Naive thymus-derived CD4-positive, alpha-beta T cell (primary cell): ENCODE results near the gene PEAR1. TPM values are rescaled to one million over a fixed set of nuclear protein-coding genes. Genes with fewer than 3 reads are reported as not detected.
A peak's percentile ranks its signal among the peaks of the same experiment; 100 is the strongest.

Experiments used
- ATAC-seq: fragments of 150-1000 bp; cut with Tn5 transposase; 2 replicates; pipeline ENCODE4 v1.10.0; 2021; ENCODE audit warnings: mild to moderate bottlenecking, moderate library complexity
- CTCF ChIA-PET: fragments of 350-600 bp; sonication (Branson Sonifier 250); formaldehyde crosslinking; loops from one replicate; lab custom pipeline; 2021; ENCODE audit warnings: antibody characterized with exemption; lab: Charles Lee
- POLR2A ChIA-PET: fragments of 350-600 bp; sonication (Branson Sonifier 250); formaldehyde crosslinking; loops from one replicate; lab custom pipeline; 2021; ENCODE audit warnings: antibody characterized with exemption, inconsistent platforms; lab: Charles Lee
- DNase-seq, 9 donors: peaks; one replicate each; pipeline versions ENCODE4 v3.0.0 to v3.0.0-alpha.2; 2020 to 2022; ENCODE audit warnings: mixed read lengths in 1 of 9
- H3K27ac ChIP-seq: one replicate; pipeline ENCODE4 v1.7.0; 2013; ENCODE audit warnings: mild to moderate bottlenecking, low read depth, low read length, moderate library complexity
- H3K27me3 ChIP-seq, 2 donors: one replicate each; pipeline ENCODE4 v1.7.0; 2013; ENCODE audit warnings: low read length in 2 of 2, mild to moderate bottlenecking in 2 of 2, moderate library complexity in 2 of 2; ENCODE audit not compliant: control insufficient read depth in 2 of 2, insufficient read depth in 2 of 2
- H3K36me3 ChIP-seq, 3 experiments: 1 replicate in 2 of 3; 2 replicates in 1 of 3; pipeline ENCODE4 v1.7.0; 2013; ENCODE audit warnings: low read length in 3 of 3, mild to moderate bottlenecking in 3 of 3, moderate library complexity in 1 of 3; ENCODE audit not compliant: insufficient read depth in 3 of 3, control insufficient read depth in 2 of 3
- H3K4me1 ChIP-seq, 2 donors: one replicate each; pipeline ENCODE4 v1.7.0; 2013; ENCODE audit warnings: low read length in 2 of 2, mild to moderate bottlenecking in 2 of 2, moderate library complexity in 1 of 2; ENCODE audit not compliant: control insufficient read depth in 2 of 2, insufficient read depth in 2 of 2
- H3K4me3 ChIP-seq: 2 replicates; pipeline ENCODE4 v1.7.0; 2013; ENCODE audit warnings: mild to moderate bottlenecking, low read length
- H3K9me3 ChIP-seq, 3 experiments: 1 replicate in 2 of 3; 2 replicates in 1 of 3; pipeline ENCODE4 v1.7.0; 2013; ENCODE audit warnings: low read length in 3 of 3; ENCODE audit not compliant: control insufficient read depth in 2 of 3
- H3K27ac Mint-ChIP-seq, 9 donors: one replicate each; pipeline ENCODE4 v1.8.0; 2020 to 2022; ENCODE audit warnings: mixed read lengths in 9 of 9, mild to moderate bottlenecking in 8 of 9, moderate library complexity in 5 of 9, inconsistent platforms in 2 of 9
- H3K27me3 Mint-ChIP-seq, 5 donors: one replicate each; pipeline ENCODE4 v1.8.0; 2021 to 2022; ENCODE audit warnings: mixed read lengths in 5 of 5, mild to moderate bottlenecking in 1 of 5
- H3K36me3 Mint-ChIP-seq, 5 donors: one replicate each; pipeline ENCODE4 v1.8.0; 2020 to 2022; ENCODE audit warnings: mixed read lengths in 5 of 5, mild to moderate bottlenecking in 3 of 5, inconsistent platforms in 1 of 5
- H3K4me1 Mint-ChIP-seq, 7 donors: one replicate each; pipeline ENCODE4 v1.8.0; 2020 to 2022; ENCODE audit warnings: mixed read lengths in 7 of 7, mild to moderate bottlenecking in 3 of 7, inconsistent platforms in 1 of 7
- H3K4me3 Mint-ChIP-seq, 10 donors: one replicate each; pipeline ENCODE4 v1.8.0; 2020 to 2022; ENCODE audit warnings: mild to moderate bottlenecking in 10 of 10, mixed read lengths in 10 of 10, moderate library complexity in 6 of 10, inconsistent platforms in 2 of 10
- H3K9me3 Mint-ChIP-seq, 11 donors: one replicate each; pipeline ENCODE4 v1.8.0; 2020 to 2022; ENCODE audit warnings: mixed read lengths in 11 of 11, mild to moderate bottlenecking in 4 of 11, inconsistent platforms in 1 of 11, moderate library complexity in 1 of 11
- intact Hi-C, 2 donors: fragments of 100-400 bp; cut with micrococcal nuclease; formaldehyde crosslinking; loops; one replicate each; pipeline ENCODE4 v1.15.1; 2023
- polyA plus RNA-seq, 2 donors: library from polyadenylated mRNA; unstranded; fragments of 300-500 nt; fragmentation: Illumina TruSeq; gene quantifications; one replicate each; pipeline ENCODE4 v1.2.3, GENCODE V29; 2021
- total RNA-seq, 6 experiments: library from RNA in 5 of 6; stranded (reverse) in 5 of 6; gene quantifications; 1 replicate in 5 of 6; 2 replicates in 1 of 6; pipeline ENCODE4 v1.2.3 and lab custom pipeline; 2021 to 2026

Gene PEAR1
- total and polyA plus RNA-seq, 7 experiments from 2014 or later: 0.19 to 1.2 (median 0.32) TPM

DNA sequence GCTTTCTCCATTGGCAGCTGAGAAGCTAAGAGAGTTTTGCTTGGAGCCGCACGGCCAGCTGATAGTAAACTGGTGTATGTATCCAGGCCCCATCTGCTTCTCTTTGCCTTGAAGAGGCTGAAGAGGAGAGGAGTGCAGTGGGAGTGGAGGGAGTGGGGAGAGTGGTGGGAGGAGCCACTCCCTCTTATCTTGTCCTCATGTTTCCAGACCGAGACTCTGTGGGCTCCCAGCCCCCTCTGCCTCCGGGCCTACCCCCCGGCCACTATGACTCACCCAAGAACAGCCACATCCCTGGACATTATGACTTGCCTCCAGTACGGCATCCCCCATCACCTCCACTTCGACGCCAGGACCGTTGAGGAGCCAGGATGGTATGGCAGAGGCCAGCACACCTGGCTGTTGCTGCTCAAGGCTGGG, 20.9 kb downstream of the PEAR1 start:
- Mint-ChIP-seq H3K9me3 (peaks cover 0 to 7% (median 0%) of the 10 kb centered on the region in 11 donors), H3K4me3 (no peak overlapping the region), H3K27ac (no peak overlapping the region), H3K27me3 (peaks cover 28 to 49% (median 39%) of the 10 kb centered on the region in 5 donors), H3K4me1 (peaks cover 0 to 1% (median 0%) of the 10 kb centered on the region in 7 donors), H3K36me3 (no peaks in the 10 kb centered on the region)
- Histone ChIP-seq H3K27me3 (no peaks in the 10 kb centered on the region), H3K4me1 (no peaks in the 10 kb centered on the region), H3K9me3 (no peaks in the 10 kb centered on the region), H3K4me3 (no peak overlapping the region), H3K27ac (no peak overlapping the region), H3K36me3 (no peaks in the 10 kb centered on the region)
- DNase-seq: no peak
- intact Hi-C loops: no loop called here
- no peak for ATAC-seq
- ChIA-PET POLR2A (no interaction called here), CTCF (no interaction called here)

DNA sequence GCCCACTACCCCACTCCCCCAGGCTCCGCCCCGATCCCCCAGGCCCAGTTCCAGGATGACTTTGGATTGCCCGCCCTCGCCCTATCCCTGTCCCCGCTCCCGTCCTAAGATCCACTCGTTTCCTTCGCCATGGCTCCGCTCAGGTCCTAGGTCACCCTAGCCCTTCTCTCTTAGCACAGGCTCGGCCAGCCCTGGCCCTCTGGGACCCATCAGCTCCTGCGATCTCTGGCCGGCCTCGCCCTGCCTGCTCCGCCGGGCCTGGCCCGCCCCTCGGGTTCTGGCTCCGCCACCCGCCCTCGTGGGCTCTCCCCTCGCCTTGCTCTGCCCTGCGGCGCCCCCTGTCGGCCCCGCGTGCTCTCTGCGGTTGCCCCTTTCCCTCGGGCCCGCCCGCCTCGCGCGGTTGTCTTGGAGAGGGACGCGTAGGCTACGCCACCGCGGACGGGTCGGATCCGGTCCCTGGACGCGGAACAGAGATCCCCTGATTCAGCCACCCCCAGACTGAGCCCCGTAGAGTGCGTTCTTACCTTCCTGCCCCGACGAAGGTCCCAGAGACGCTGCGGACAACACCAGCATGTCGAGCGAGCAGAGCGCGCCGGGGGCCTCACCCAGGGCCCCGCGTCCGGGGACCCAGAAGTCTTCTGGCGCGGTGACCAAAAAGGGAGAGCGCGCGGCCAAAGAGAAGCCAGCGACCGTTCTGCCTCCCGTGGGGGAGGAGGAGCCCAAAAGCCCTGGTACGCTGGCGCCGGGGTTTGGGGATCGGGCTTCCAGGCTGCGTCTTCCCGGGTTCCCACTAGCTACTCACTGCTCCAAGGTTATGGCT, 26.9 kb downstream of the PEAR1 start, which contains the start of gene LRRC71:
Gene LRRC71, plus strand, starts transcription at position 400 of the 820 bp plus-strand sequence. Its CDS starts 172 bp downstream, at position 572.
- peaks cover 63 to 87% (median 77%) of the 10 kb centered on the region in 5 donors for H3K27me3 Mint-ChIP-seq
- H3K36me3 Mint-ChIP-seq: no peaks in the 10 kb centered on the region
- DNase-seq (peak; percentile 38 to 86 (median 53)), ATAC-seq (peak; percentile 83)
- intact Hi-C loops: loop anchor here (1.0 kb wide), 1 partner anchor 28 kb away; no protein-coding TSS in a partner anchor
- H3K4me3 ChIP-seq: no peak within 1 kb of the TSS
- ChIA-PET POLR2A (no interaction called here), CTCF (interaction anchor here (2.0 kb wide), 1 partner anchor 60 kb away, joined by 5 read pairs; the partner anchor contains the start of gene NTRK1)
- no peak within 1 kb of the TSS for H3K27ac Mint-ChIP-seq
- peaks cover 4 to 17% (median 12%) of the 10 kb centered on the region in 7 donors for H3K4me1 Mint-ChIP-seq
- peak within 1 kb of the TSS in 4 of 10 donors; percentile 7 to 38 (median 18) for H3K4me3 Mint-ChIP-seq
- peaks cover 0 to 7% (median 0%) of the 10 kb centered on the region in 11 donors for H3K9me3 Mint-ChIP-seq
- H3K4me1 ChIP-seq: peaks cover 0 to 3% of the 10 kb centered on the region in 2 donors
- no peaks in the 10 kb centered on the region for H3K36me3 ChIP-seq
- H3K9me3 ChIP-seq: no peaks in the 10 kb centered on the region
- peaks cover 16 to 31% of the 10 kb centered on the region in 2 donors for H3K27me3 ChIP-seq
- H3K27ac ChIP-seq: no peak within 1 kb of the TSS

DNA sequence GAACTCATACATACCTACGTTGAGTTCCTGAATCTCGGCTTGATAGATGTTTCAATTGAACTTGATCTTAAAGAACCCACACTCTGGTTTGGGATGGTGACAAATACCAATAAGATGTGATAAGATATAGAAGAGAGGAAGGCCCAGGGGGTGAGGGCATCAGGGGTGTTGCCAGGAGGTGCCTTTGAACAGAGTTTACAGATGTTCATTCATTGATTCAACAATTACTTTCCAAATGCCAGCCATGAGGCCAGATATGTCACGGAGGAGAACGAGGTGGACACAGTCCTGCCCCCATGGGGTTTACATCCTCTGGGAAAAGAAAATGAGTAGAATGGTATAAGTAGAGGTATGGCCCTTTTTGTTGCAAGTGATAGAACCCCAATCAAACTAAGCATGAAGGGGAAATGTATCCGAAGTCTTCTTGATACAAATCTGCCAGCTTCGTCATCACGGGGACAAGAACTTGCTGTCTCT, 27.6 kb downstream of the PEAR1 start:
- Histone ChIP-seq H3K27me3 (peaks cover 16 to 36% of the 10 kb centered on the region in 2 donors), H3K4me3 (no peak overlapping the region), H3K4me1 (peaks cover 0 to 3% of the 10 kb centered on the region in 2 donors), H3K9me3 (no peaks in the 10 kb centered on the region), H3K27ac (no peak overlapping the region), H3K36me3 (no peaks in the 10 kb centered on the region)
- no peak overlapping the region for H3K27ac Mint-ChIP-seq
- H3K36me3 Mint-ChIP-seq: no peaks in the 10 kb centered on the region
- intact Hi-C loops: no loop called here
- peaks cover 0 to 7% (median 0%) of the 10 kb centered on the region in 11 donors for H3K9me3 Mint-ChIP-seq
- peaks cover 4 to 21% (median 15%) of the 10 kb centered on the region in 7 donors for H3K4me1 Mint-ChIP-seq
- DNase-seq: no peak
- ChIA-PET POLR2A (no interaction called here), CTCF (interaction anchor here (2.0 kb wide), 1 partner anchor 61 kb away, joined by 5 read pairs; the partner anchor contains the start of gene NTRK1)
- peaks cover 64 to 88% (median 77%) of the 10 kb centered on the region in 5 donors for H3K27me3 Mint-ChIP-seq
- ATAC-seq: no peak
- peak overlapping the region in 1 of 10 donors; percentile 12 for H3K4me3 Mint-ChIP-seq

DNA sequence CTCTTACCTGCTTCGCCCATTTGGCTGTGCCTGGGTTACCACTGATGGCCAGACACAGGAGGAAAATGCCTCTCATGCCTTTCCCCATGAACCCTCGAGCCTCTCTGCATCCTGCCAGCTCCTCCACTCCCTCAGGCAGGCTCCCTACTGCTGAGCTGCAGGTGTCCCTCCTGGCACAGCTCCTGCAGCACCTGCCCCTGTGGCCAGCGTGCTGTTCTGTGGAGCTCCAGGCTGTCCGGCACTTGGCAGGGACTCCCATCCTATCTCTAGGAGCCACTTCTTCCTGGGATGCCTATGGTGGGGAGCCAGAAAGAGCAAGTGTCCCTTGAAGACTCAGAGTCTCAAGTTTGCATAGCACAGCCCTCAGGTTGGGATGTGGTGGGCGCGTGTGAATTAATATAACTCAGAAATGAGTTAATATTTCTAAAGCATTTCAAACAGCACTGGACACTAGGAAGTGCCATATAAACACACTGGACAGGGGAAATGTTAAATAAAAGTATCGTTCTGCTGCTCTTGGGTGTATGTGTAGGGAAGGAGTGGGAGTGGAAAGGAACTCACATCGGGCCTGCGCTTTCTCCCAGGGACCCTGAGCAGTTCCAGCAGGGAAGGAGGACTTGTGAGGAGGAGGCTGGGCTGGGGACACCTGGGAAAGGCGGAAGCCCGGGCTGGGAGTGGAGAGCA, 29.6 kb downstream of the PEAR1 start:
- Histone ChIP-seq H3K4me1 (peaks cover 0 to 8% of the 10 kb centered on the region in 2 donors), H3K36me3 (no peaks in the 10 kb centered on the region), H3K4me3 (no peak overlapping the region), H3K27me3 (peaks cover 16 to 44% of the 10 kb centered on the region in 2 donors), H3K9me3 (no peaks in the 10 kb centered on the region), H3K27ac (no peak overlapping the region)
- peak overlapping the region; percentile 14 to 83 (median 44) for H3K4me3 Mint-ChIP-seq
- ChIA-PET POLR2A (no interaction called here), CTCF (interaction anchor here (1.0 to 2.0 kb wide), 3 partner anchors 31 to 63 kb away, joined by 4 to 5 read pairs (median 5); partner anchors contain the start of gene NTRK1)
- H3K4me1 Mint-ChIP-seq: peaks cover 8 to 30% (median 25%) of the 10 kb centered on the region in 7 donors
- H3K27me3 Mint-ChIP-seq: peaks cover 77 to 93% (median 82%) of the 10 kb centered on the region in 5 donors
- peaks cover 0 to 3% (median 0%) of the 10 kb centered on the region in 5 donors for H3K36me3 Mint-ChIP-seq
- H3K9me3 Mint-ChIP-seq: no peaks in the 10 kb centered on the region
- peak overlapping the region in 1 of 9 donors; percentile 32 for H3K27ac Mint-ChIP-seq
- DNase-seq (no peak), ATAC-seq (no peak)
- intact Hi-C loops: no loop called here

DNA sequence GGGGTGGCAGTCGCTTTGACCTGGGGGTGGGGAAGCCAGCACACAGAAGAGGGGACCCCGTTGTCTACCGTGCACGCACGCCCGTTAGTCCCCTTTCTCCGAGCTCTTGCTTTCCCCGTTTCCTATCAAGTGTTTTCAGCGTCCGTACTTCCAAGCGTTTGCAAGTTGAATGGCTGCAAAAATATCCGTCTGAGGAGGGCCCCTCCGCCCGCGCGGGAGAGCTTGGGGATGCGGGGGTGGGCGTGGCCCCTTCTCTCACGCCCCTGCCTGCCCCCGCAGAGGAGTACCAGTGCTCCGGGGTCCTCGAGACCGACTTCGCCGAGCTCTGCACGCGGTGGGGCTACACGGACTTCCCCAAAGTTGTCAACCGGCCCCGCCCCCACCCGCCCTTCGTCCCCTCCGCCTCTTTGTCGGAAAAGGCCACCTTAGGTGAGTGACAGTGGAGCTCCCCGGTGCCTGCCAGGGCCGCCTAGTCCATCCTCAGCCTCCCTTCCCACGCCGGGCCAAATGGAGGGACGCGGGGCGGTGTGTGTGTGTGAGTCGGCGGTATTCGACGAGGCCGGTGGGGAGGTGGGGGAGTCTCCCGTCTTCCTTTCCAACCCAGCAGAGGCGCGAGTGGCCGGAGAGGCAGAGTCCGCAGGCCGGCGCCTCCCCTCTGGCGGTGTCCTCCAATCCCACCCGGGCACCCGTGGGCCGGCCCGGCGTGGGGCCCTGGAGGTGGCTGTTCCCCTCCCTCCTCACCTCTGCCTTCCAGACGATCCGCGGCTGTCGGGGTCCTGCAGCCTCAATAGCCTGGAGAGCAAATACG, 30.4 kb downstream of the PEAR1 start:
- POLR2A ChIA-PET: no interaction called here

More for the DNA sequence above, 30.4 kb downstream of the PEAR1 start:
- Histone ChIP-seq H3K4me3 (no peak overlapping the region), H3K36me3 (no peaks in the 10 kb centered on the region), H3K4me1 (peaks cover 0 to 8% of the 10 kb centered on the region in 2 donors), H3K27ac (no peak overlapping the region), H3K9me3 (no peaks in the 10 kb centered on the region), H3K27me3 (peaks cover 17 to 44% of the 10 kb centered on the region in 2 donors)
- Mint-ChIP-seq H3K9me3 (no peaks in the 10 kb centered on the region), H3K4me3 (peak overlapping the region in 6 of 10 donors; percentile 17 to 83 (median 50)), H3K27me3 (peaks cover 77 to 95% (median 83%) of the 10 kb centered on the region in 5 donors), H3K27ac (no peak overlapping the region), H3K36me3 (peaks cover 0 to 3% (median 0%) of the 10 kb centered on the region in 5 donors), H3K4me1 (peaks cover 12 to 33% (median 27%) of the 10 kb centered on the region in 7 donors)
- DNase-seq (no peak), ATAC-seq (no peak)
- CTCF ChIA-PET: interaction anchor here (1.0 to 1.9 kb wide), 2 partner anchors 32 to 46 kb away, joined by 4 to 5 read pairs; no protein-coding TSS in a partner anchor
- intact Hi-C loops: no loop called here
